OCI-LY1 (cell line): ENCODE results near the gene SCN5A.

Source experiments
- EZH2 ChIP-seq: fragments of 200-600 bp; sonication (generic), shearing (Covaris generic); IDR thresholded peaks from 2 replicates; pipeline ENCODE4 v1.8.0; 2017; ENCODE audit warnings: borderline replicate concordance, mixed run types, mild to moderate bottlenecking, antibody characterized with exemption, low read length, moderate library complexity, mixed read lengths
- TF ChIP-seq, protein P1 (sequence below): fragments of 200-600 bp; sonication (generic), shearing (Covaris generic); IDR thresholded peaks from 2 replicates; pipeline ENCODE4 v1.5.1; 2017; ENCODE audit warnings: mild to moderate bottlenecking, antibody characterized with exemption, low read length, moderate library complexity, mixed read lengths

DNA sequence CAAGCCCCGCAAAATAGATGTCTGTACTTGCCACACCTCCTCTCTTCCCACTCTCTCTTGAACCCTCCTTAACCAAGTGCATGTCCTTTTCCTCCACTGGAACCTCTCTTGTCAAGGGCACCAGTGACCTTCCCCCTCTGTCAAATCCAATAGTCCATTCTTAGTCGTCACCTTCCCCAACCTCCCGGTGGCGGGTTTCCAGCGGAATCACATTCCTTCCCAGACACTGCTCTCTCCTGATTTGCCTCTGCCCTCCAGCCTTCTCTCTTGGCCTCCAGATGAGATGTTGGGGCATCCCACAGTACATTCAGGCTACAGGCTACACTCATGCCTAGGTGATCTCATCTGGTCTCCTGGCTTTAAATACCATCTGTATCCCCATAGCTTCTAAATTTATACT, 31.1 kb downstream of the SCN5A start:
- TF ChIP-seq, protein P1, sequence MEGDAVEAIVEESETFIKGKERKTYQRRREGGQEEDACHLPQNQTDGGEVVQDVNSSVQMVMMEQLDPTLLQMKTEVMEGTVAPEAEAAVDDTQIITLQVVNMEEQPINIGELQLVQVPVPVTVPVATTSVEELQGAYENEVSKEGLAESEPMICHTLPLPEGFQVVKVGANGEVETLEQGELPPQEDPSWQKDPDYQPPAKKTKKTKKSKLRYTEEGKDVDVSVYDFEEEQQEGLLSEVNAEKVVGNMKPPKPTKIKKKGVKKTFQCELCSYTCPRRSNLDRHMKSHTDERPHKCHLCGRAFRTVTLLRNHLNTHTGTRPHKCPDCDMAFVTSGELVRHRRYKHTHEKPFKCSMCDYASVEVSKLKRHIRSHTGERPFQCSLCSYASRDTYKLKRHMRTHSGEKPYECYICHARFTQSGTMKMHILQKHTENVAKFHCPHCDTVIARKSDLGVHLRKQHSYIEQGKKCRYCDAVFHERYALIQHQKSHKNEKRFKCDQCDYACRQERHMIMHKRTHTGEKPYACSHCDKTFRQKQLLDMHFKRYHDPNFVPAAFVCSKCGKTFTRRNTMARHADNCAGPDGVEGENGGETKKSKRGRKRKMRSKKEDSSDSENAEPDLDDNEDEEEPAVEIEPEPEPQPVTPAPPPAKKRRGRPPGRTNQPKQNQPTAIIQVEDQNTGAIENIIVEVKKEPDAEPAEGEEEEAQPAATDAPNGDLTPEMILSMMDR = no peak
- TF ChIP-seq EZH2 = no peak
